ENCODE measurements around the gene SPRYD7.

The SPRYD7 gene

GRCh38 chr13:49956131-49956530 lies 20.0 kb upstream of the SPRYD7 start:
- no peaks in the 10 kb centered on the region for H3K9me2 ChIP-seq (replicated peaks; ENCODE audit: control insufficient read depth, low read length)
- H3F3A ChIP-seq (ENCODE audit: control insufficient read depth, insufficient read depth) = no peaks in the 10 kb centered on the region
- H3K4me1 ChIP-seq (ENCODE audit: control insufficient read depth, low read length) = peaks cover 3% of the 10 kb centered on the region; the same call in 1 of the 2 replicates
- TF ChIP-seq CTCF (IDR thresholded peaks at IDR 0.05; ENCODE audit: low read depth, low read length, poor library complexity, severe bottlenecking) = no peak
- no peak for TF ChIP-seq EZH2phosphoT487 (IDR thresholded peaks at IDR 0.05; ENCODE audit: borderline replicate concordance, low read length)
- no peaks in the 10 kb centered on the region for H3K9me3 ChIP-seq (ENCODE audit: control insufficient read depth, insufficient read depth, low read length)
- no peak overlapping the region for H3K4me3 ChIP-seq (ENCODE audit: low read length)
- H3K27ac ChIP-seq (ENCODE audit: low read depth, low read length) = no peak overlapping the region
- no peaks in the 10 kb centered on the region for H3K27me3 ChIP-seq (ENCODE audit: control insufficient read depth, low read length)
- H4K20me1 ChIP-seq (ENCODE audit: control insufficient read depth, insufficient read depth, low read depth, low read length) = no peaks in the 10 kb centered on the region
- no peaks in the 10 kb centered on the region for H3K36me3 ChIP-seq (ENCODE audit: control insufficient read depth, low read length)
- H3K79me2 ChIP-seq (ENCODE audit: control insufficient read depth, low read length) = no peaks in the 10 kb centered on the region
- H3K4me2 ChIP-seq (ENCODE audit: low read length) = no peak overlapping the region

GRCh38 chr13:49954674-49955455 lies 18.7 kb upstream of the SPRYD7 start:
- no peaks in the 10 kb centered on the region for H3K9me2 ChIP-seq (replicated peaks; ENCODE audit: control insufficient read depth, low read length)
- no peaks in the 10 kb centered on the region for H3K79me2 ChIP-seq (ENCODE audit: control insufficient read depth, low read length)
- H3K4me2 ChIP-seq (ENCODE audit: low read length) = no peak overlapping the region
- no peaks in the 10 kb centered on the region for H3K9me3 ChIP-seq (ENCODE audit: control insufficient read depth, insufficient read depth, low read length)
- H3K36me3 ChIP-seq (ENCODE audit: control insufficient read depth, low read length) = no peaks in the 10 kb centered on the region
- TF ChIP-seq EZH2phosphoT487 (IDR thresholded peaks at IDR 0.05; ENCODE audit: borderline replicate concordance, low read length) (no peak), CTCF (IDR thresholded peaks at IDR 0.05; ENCODE audit: low read depth, low read length, poor library complexity, severe bottlenecking) (no peak)
- no peaks in the 10 kb centered on the region for H4K20me1 ChIP-seq (ENCODE audit: control insufficient read depth, insufficient read depth, low read depth, low read length)
- H3K27ac ChIP-seq (ENCODE audit: low read depth, low read length) = no peak overlapping the region
- H3F3A ChIP-seq (ENCODE audit: control insufficient read depth, insufficient read depth) = no peaks in the 10 kb centered on the region
- H3K27me3 ChIP-seq (ENCODE audit: control insufficient read depth, low read length) = no peaks in the 10 kb centered on the region
- H3K4me3 ChIP-seq (ENCODE audit: low read length) = no peak overlapping the region
- peaks cover 3% of the 10 kb centered on the region; the same call in 1 of the 2 replicates for H3K4me1 ChIP-seq (ENCODE audit: control insufficient read depth, low read length)

GRCh38 chr13:49953560-49953959 lies 17.4 kb upstream of the SPRYD7 start:
- Histone ChIP-seq H3K9me3 (ENCODE audit: control insufficient read depth, insufficient read depth, low read length) (no peaks in the 10 kb centered on the region), H3K4me2 (ENCODE audit: low read length) (no peak overlapping the region), H3K79me2 (ENCODE audit: control insufficient read depth, low read length) (no peaks in the 10 kb centered on the region), H3F3A (ENCODE audit: control insufficient read depth, insufficient read depth) (no peaks in the 10 kb centered on the region), H3K27ac (ENCODE audit: low read depth, low read length) (no peak overlapping the region), H3K36me3 (ENCODE audit: control insufficient read depth, low read length) (no peaks in the 10 kb centered on the region), H3K4me1 (ENCODE audit: control insufficient read depth, low read length) (peaks cover 3% of the 10 kb centered on the region; the same call in 1 of the 2 replicates), H3K27me3 (ENCODE audit: control insufficient read depth, low read length) (no peaks in the 10 kb centered on the region), H4K20me1 (ENCODE audit: control insufficient read depth, insufficient read depth, low read depth, low read length) (no peaks in the 10 kb centered on the region), H3K4me3 (ENCODE audit: low read length) (no peak overlapping the region), H3K9me2 (replicated peaks; ENCODE audit: control insufficient read depth, low read length) (no peaks in the 10 kb centered on the region)
- no peak for TF ChIP-seq EZH2phosphoT487 (IDR thresholded peaks at IDR 0.05; ENCODE audit: borderline replicate concordance, low read length)
- TF ChIP-seq CTCF (IDR thresholded peaks at IDR 0.05; ENCODE audit: low read depth, low read length, poor library complexity, severe bottlenecking) = no peak
